Fibroblast of upper back skin (primary cell): ENCODE data around the gene TRDMT1.
A peak's percentile ranks its signal among the peaks of the same experiment; 100 is the strongest.

Experiments
- DNase-seq: peaks from one replicate; pipeline ENCODE4 v3.0.0-alpha.2; 2013

Gene TRDMT1

DNA sequence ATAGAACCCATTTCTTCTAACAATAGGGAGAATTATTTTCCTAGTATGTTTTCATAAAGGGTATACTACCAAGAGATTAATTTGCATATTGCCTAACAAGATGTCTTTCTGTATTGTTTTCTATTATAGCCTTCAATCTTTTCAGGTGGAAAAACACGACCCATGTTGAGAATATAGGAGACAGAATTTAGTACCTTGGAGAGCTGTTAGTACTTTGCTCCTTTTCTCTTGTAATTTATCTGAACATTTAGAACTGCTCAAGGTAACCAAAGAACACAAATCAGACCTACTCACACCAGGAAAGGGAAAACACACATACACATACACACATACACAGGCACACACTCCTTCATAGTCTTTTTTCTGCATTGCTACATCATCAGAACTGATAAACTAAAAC, 7.8 kb upstream of the TRDMT1 start:
- no peak for DNase-seq

- DNase-seq: no peak
These were observed 7.0 kb upstream of the TRDMT1 start for GRCh38 chr10:17208476-17208875.

- peak; percentile 88 for DNase-seq
These were observed 4.8 kb upstream of the TRDMT1 start for GRCh38 chr10:17206210-17206709.

- DNase-seq: no peak
These were observed 1.9 kb upstream of the TRDMT1 start for GRCh38 chr10:17203416-17203815.

GRCh38 chr10:17202999-17203398, 1.5 kb upstream of the TRDMT1 start:
- DNase-seq: no peak

DNA sequence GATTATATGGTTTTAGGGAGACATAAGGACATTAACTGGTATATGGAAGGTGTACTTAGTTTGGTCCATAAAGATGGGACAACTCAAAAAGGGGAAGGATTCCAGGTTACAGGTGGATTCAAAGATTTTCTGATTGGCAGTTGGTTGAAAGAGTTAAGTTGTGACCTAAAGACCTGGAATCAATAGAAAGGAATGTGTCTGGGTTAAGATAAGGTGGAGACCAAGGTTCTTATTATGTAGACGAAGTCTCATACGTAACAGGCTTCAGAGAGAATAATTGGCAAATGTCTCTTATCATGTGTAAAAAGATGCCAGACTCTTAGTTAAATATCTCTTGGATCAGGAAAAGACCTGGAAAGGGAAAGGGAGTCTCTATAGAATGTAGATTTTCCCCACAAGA, 1.0 kb upstream of the TRDMT1 start:
- DNase-seq: no peak

DNA sequence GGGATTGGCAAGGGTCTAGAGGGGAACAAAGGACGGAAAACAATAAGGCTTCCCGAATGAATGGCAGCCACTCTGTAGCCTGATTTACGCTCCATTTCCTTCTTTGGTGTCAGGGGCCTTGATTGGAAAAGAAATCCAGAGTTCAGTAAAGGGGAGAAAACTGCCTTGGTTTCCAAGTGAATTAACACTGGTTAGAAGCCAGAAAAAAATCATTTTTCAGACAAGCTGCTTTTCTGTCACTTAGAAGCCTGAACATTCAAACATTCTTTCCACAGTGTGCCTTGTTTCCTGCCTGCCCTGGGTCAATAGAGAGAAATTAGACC, 283 bp upstream of the TRDMT1 start:
- DNase-seq: no peak

- no peak for DNase-seq
These were observed 1.2 kb downstream of the TRDMT1 start for GRCh38 chr10:17200001-17200911.

DNA sequence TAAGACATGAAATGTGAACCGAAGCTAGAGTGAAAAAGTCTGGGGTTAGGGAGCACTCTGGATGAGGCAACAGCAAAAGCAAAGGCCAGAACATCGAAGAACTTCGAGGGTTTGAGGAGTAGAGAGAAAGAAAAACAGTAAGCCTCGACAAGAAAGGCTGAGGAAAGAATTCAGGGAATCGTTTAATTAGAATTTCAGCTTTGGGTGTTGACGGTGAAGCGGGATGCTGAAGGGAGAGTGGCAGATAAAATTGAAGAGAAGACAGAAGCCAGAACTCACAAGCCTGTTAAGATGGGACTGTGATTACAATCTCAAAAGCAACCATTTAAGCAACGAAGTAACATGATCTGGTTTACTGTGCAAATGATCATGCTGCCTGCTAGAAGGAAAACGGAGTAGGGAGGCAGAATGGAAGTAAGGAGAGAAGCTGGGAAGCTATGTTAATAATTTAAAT, 2.1 kb downstream of the TRDMT1 start:
- peak; percentile 57 for DNase-seq

DNA sequence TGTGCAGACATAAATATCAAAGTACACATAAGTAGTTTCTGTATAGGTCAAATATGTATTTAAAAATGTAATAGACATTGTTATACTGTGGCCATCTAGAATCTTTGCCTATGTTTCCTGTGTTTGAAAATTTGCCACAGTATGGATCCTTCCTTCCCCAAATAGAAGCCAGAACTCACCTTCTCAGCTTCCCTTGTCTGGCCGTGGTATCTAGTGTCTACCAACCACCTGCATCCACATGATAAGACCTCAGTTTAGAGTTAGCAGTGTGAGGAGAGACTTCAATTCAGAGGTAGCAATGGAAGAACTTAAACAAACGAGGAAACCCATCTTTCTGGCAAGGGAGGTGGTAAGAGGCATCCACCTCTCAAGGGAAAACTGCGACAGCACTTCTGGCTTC, 4.9 kb downstream of the TRDMT1 start:
- no peak for DNase-seq

DNA sequence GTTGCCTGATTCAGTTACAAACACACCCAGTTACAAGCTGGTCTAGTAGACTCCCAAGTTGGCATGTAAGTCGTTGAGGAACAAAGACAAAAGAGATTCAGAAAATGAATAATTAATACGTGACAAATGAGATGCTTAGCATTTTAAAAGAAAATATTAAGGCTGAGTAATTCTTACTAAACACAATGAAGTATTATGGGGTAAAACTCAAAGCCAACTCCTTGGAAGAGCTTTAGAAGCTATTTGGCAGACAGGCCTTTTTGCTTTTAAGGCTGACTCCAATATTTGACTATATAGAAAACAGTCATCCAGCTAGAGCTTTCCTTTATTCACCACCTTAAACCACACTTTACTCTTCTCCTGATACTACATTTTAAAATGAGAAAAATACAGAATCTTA, 5.4 kb downstream of the TRDMT1 start:
- no peak for DNase-seq

DNA sequence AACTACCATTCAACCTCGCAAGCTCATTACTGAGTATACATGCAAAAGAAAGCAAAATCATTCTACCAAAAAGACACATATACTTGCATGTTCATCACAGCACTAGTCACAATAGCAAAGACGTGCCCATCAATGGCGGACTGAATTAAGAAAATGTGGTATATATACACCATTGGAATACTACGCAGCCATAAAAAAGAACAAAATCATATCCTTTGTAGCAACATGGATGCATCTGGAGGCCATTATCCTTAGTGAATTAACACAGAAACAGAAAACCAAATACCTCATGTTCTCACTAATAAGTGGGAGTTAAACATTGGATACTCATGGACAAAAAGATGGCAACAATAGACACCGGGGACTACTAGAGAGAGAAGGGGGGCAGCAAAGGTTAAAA, 6.4 kb downstream of the TRDMT1 start:
- no peak for DNase-seq

DNA sequence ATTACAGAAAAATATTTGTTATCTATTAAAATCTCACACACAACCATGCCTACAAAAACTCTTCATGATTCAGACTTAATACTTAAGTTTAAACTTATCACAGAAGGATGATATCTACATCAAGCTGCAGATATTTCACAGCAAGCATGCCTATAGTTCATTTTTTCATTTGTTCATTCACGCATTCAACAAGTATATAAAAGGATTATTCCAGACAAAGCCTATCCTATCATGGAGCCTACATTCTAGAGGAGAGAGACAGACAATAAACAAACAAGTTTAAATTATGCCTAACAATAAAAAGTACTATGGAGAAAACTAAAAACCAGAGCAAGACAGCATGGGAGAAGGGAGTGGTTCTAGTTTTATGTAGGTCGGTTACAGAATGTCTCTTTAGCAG, 10.9 kb downstream of the TRDMT1 start:
- DNase-seq: no peak

DNA sequence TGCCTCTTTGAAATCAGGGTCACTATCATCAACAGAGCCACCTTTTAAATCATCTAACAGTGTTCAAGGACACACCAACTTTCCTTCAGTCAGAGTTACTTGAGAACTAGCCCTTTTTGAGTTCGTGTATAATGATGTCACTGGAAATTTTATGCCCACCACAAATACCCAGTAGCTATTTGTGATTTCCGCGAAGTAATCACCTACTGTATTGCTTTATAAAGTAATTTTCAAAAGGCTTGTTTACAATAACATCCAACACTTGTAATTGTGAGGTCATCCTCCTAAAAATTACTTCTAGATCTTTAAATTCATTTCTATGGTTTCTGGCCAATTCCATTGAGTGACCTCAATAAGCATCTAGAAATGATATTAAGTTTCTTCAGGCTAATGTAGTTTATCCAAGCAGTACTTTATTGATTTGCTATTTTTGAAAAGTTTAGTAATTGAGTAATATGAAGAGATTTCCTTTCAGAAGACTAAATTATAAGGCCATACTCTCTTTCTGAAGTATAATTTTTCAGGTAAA, 12.8 kb downstream of the TRDMT1 start:
- DNase-seq: no peak

GRCh38 chr10:17185873-17186272, 15.6 kb downstream of the TRDMT1 start:
- DNase-seq: no peak

- DNase-seq: no peak
These were observed 18.4 kb downstream of the TRDMT1 start for GRCh38 chr10:17183110-17183509.

DNA sequence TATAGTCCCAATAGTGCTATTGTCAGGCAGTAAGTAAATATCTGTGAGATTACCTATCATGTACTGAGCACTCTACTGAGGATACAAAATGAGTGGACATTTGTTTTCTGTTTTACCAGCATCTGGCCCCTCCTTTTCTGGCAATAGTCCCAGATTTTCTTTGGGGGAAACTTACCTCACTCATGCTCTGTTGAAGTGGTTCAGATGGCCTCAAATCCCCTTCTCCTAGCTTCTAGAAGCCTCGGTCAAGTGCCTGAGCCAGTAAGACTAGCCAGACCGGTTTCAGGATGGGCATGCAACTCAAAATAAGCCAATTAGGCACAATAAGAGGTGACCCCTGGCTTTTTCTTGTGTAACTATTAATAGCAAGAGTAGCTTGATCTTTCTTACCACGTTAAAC, 19.7 kb downstream of the TRDMT1 start:
- DNase-seq: peak; percentile 17

DNA sequence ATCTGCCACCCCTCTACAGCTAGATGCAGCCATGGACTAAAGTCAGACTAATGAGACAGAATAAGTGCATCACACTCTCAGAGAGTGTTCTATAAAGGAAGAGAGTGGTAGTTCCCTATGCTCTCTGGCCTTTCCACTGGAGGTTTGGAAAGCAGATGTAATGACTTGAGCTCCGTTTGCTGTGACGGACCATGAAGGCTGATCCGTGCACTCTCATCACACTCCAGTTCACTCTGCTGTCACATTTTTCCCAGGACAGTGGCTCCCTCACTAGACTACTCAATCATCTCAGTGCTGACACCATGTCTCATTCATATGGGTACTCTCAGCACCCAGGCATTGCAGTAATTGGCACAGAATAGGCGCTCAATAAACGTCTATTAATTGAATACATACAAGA, 20.4 kb downstream of the TRDMT1 start:
- peak; percentile 14 for DNase-seq

- peak; percentile 62 for DNase-seq
These were observed 22.5 kb downstream of the TRDMT1 start for GRCh38 chr10:17179002-17179401.

DNA sequence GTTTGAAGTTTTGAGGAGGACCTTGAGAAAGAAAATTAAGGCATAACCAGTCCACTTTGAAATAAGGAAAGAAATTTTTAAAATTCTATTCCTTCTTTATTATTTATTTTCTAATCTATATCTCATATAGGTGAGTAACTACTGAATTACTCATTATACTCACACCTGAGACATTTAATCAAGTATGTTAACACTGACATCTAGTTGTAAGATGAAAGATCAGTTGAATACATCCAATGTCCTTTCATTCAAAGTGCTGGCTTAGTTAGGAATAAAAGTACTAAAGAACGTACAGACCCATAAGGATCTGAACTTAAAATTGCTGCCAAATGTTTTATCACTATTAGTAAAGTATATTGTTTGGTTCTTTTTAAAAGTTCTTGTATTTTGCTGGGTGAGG, 23.5 kb downstream of the TRDMT1 start:
- DNase-seq: no peak

DNA sequence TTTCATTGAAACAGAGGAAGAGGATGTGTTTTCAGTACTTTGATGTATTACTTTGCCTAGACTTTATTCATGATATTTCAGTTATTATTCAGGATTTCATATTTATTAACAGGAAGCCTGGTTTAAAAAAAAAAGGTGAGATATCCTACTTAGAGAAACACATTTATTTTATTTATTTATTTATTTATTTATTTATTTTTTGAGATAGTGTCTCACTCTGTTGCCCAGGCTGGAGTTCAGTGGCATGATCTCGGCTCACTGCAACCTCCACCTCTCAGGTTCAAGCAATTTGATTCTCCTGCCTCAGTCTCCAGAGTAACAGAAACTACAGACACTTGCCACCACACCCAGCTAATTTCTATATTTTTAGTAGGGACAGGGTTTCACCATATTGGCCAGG, 24.5 kb downstream of the TRDMT1 start:
- DNase-seq: no peak

DNA sequence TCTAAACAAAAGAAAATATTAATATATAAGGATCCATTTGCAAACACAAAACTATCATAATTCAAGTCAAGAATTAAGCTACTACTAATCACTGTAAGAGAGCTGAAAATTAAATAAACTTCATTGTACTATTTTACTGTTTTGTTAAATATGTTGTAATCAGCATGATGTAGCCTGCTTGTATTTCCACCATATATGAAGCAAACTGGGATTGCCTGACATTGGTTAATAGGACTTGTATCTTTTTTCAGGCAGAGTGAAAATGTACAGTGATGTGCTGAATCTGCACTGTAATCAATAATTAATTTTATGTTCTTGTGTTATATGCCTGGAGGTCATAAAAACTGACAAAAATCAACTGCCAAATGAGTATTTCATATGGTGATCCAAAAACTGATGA, 25.4 kb downstream of the TRDMT1 start:
- DNase-seq: no peak

DNA sequence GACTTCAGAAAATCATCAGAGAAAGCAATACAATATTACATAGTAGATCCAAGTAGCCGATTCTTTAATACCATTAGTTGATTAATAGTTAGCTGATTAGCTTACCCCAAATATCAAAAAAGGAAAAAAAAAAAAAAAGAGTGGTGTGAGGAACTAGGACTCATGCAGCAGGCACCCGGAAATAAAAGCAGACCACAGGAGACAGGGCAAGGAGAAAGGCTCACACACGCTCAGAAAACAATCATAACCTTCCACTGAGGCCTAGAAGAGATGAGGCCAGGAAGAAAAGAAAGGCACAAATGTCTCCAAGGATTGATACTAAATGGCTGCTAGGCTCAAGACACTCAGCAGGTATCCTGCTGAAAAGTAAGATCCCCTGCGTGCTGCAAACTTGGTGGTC, 25.9 kb downstream of the TRDMT1 start:
- DNase-seq: peak; percentile 31

DNA sequence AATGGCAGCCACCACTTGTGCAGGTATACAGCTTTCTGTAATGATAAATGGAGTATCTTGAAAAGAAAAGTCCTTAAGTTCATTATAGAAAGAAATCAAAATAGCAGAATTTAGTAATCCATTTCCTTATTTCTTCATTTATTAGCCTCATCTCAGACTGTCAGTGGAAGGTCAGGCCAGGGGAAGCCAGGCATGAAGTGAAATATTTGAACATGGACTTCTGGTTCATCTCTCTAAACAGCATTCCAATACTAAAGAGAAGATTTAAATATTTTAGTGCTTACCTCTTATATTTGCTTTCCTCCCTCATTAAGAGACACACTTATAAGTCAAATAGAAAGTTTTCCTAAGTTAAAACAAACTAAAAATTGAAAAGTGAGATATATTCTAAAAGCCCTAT, 26.8 kb downstream of the TRDMT1 start:
- peak; percentile 39 for DNase-seq
